ENCODE data around the gene SLC26A6.

SLC26A6 gene

GRCh38 chr3:48593337-48593736 lies 41.9 kb downstream of the SLC26A6 start:
- no peaks in the 10 kb centered on the region for H3K9me3 ChIP-seq (replicated peaks; ENCODE audit: low read length)
- H3K4me1 ChIP-seq (ENCODE audit: control insufficient read depth, insufficient read depth, low read length) = peaks cover 36% of the 10 kb centered on the region
- H3K9ac ChIP-seq (ENCODE audit: low read depth, low read length) = no peak overlapping the region
- H3K36me3 ChIP-seq (ENCODE audit: insufficient read depth, low read length) = peaks cover 20% of the 10 kb centered on the region
- H3K27me3 ChIP-seq (ENCODE audit: control insufficient read depth, insufficient read depth, low read length) = no peaks in the 10 kb centered on the region
- no peak overlapping the region for H3K4me3 ChIP-seq (ENCODE audit: low read length)
- no peak overlapping the region for H3K4me2 ChIP-seq (ENCODE audit: low read length)

GRCh38 chr3:48592519-48593087 lies 42.7 kb downstream of the SLC26A6 start:
- no peak overlapping the region for H3K4me2 ChIP-seq (ENCODE audit: low read length)
- H3K9ac ChIP-seq (ENCODE audit: low read depth, low read length) = no peak overlapping the region
- H3K27me3 ChIP-seq (ENCODE audit: control insufficient read depth, insufficient read depth, low read length) = no peaks in the 10 kb centered on the region
- H3K4me1 ChIP-seq (ENCODE audit: control insufficient read depth, insufficient read depth, low read length) = peaks cover 28% of the 10 kb centered on the region
- H3K4me3 ChIP-seq (ENCODE audit: low read length) = no peak overlapping the region
- no peaks in the 10 kb centered on the region for H3K9me3 ChIP-seq (replicated peaks; ENCODE audit: low read length)
- peaks cover 13% of the 10 kb centered on the region for H3K36me3 ChIP-seq (ENCODE audit: insufficient read depth, low read length)

- Histone ChIP-seq H3K4me2 (ENCODE audit: low read length) (no peak overlapping the region), H3K27me3 (ENCODE audit: control insufficient read depth, insufficient read depth, low read length) (no peaks in the 10 kb centered on the region), H3K36me3 (ENCODE audit: insufficient read depth, low read length) (peaks cover 7% of the 10 kb centered on the region), H3K9me3 (replicated peaks; ENCODE audit: low read length) (no peaks in the 10 kb centered on the region), H3K4me1 (ENCODE audit: control insufficient read depth, insufficient read depth, low read length) (peaks cover 27% of the 10 kb centered on the region), H3K9ac (ENCODE audit: low read depth, low read length) (no peak overlapping the region), H3K4me3 (ENCODE audit: low read length) (no peak overlapping the region)
These were observed 43.3 kb downstream of the SLC26A6 start for GRCh38 chr3:48591886-48592518.

- Histone ChIP-seq H3K27me3 (ENCODE audit: control insufficient read depth, insufficient read depth, low read length) (no peaks in the 10 kb centered on the region), H3K36me3 (ENCODE audit: insufficient read depth, low read length) (peaks cover 8% of the 10 kb centered on the region), H3K9me3 (replicated peaks; ENCODE audit: low read length) (no peaks in the 10 kb centered on the region), H3K9ac (ENCODE audit: low read depth, low read length) (no peak overlapping the region), H3K4me1 (ENCODE audit: control insufficient read depth, insufficient read depth, low read length) (peaks cover 24% of the 10 kb centered on the region), H3K4me3 (ENCODE audit: low read length) (no peak overlapping the region), H3K4me2 (ENCODE audit: low read length) (no peak overlapping the region)
These were observed 43.8 kb downstream of the SLC26A6 start for GRCh38 chr3:48591436-48591835.

- H3K27me3 ChIP-seq (ENCODE audit: control insufficient read depth, insufficient read depth, low read length) = no peaks in the 10 kb centered on the region
- peaks cover 13% of the 10 kb centered on the region for H3K36me3 ChIP-seq (ENCODE audit: insufficient read depth, low read length)
- no peak overlapping the region for H3K4me3 ChIP-seq (ENCODE audit: low read length)
- no peak overlapping the region for H3K4me2 ChIP-seq (ENCODE audit: low read length)
- H3K4me1 ChIP-seq (ENCODE audit: control insufficient read depth, insufficient read depth, low read length) = no peaks in the 10 kb centered on the region
- H3K9me3 ChIP-seq (replicated peaks; ENCODE audit: low read length) = no peaks in the 10 kb centered on the region
- no peak overlapping the region for H3K9ac ChIP-seq (ENCODE audit: low read depth, low read length)
These were observed 47.0 kb downstream of the SLC26A6 start for GRCh38 chr3:48588230-48588629.

- no peak overlapping the region for H3K9ac ChIP-seq (ENCODE audit: low read depth, low read length)
- no peaks in the 10 kb centered on the region for H3K9me3 ChIP-seq (replicated peaks; ENCODE audit: low read length)
- no peaks in the 10 kb centered on the region for H3K27me3 ChIP-seq (ENCODE audit: control insufficient read depth, insufficient read depth, low read length)
- no peak overlapping the region for H3K4me3 ChIP-seq (ENCODE audit: low read length)
- H3K4me1 ChIP-seq (ENCODE audit: control insufficient read depth, insufficient read depth, low read length) = no peaks in the 10 kb centered on the region
- peaks cover 12% of the 10 kb centered on the region for H3K36me3 ChIP-seq (ENCODE audit: insufficient read depth, low read length)
- no peak overlapping the region for H3K4me2 ChIP-seq (ENCODE audit: low read length)
These were observed 47.6 kb downstream of the SLC26A6 start for GRCh38 chr3:48587686-48588085.

- H3K9ac ChIP-seq (ENCODE audit: low read depth, low read length) = no peak overlapping the region
These were observed 49.9 kb downstream of the SLC26A6 start for GRCh38 chr3:48585411-48585810.

GRCh38 chr3:48584836-48585235 lies 50.4 kb downstream of the SLC26A6 start:
- H3K4me1 ChIP-seq (ENCODE audit: control insufficient read depth, insufficient read depth, low read length) = no peaks in the 10 kb centered on the region
- H3K9ac ChIP-seq (ENCODE audit: low read depth, low read length) = no peak overlapping the region
- no peaks in the 10 kb centered on the region for H3K27me3 ChIP-seq (ENCODE audit: control insufficient read depth, insufficient read depth, low read length)
- no peaks in the 10 kb centered on the region for H3K9me3 ChIP-seq (replicated peaks; ENCODE audit: low read length)
- H3K4me3 ChIP-seq (ENCODE audit: low read length) = no peak overlapping the region
- no peak overlapping the region for H3K4me2 ChIP-seq (ENCODE audit: low read length)
- peaks cover 16% of the 10 kb centered on the region for H3K36me3 ChIP-seq (ENCODE audit: insufficient read depth, low read length)

More at GRCh38 chr3:48585411-48585810, 49.9 kb downstream of the SLC26A6 start:
- Histone ChIP-seq H3K36me3 (ENCODE audit: insufficient read depth, low read length) (peaks cover 16% of the 10 kb centered on the region), H3K4me2 (ENCODE audit: low read length) (no peak overlapping the region), H3K4me3 (ENCODE audit: low read length) (no peak overlapping the region), H3K4me1 (ENCODE audit: control insufficient read depth, insufficient read depth, low read length) (no peaks in the 10 kb centered on the region), H3K9me3 (replicated peaks; ENCODE audit: low read length) (no peaks in the 10 kb centered on the region), H3K27me3 (ENCODE audit: control insufficient read depth, insufficient read depth, low read length) (no peaks in the 10 kb centered on the region)

GRCh38 chr3:48581621-48582481 lies 53.4 kb downstream of the SLC26A6 start:
- no peak overlapping the region for H3K4me3 ChIP-seq (ENCODE audit: low read length)
- no peaks in the 10 kb centered on the region for H3K27me3 ChIP-seq (ENCODE audit: control insufficient read depth, insufficient read depth, low read length)
- no peak overlapping the region for H3K9ac ChIP-seq (ENCODE audit: low read depth, low read length)
- H3K9me3 ChIP-seq (replicated peaks; ENCODE audit: low read length) = no peaks in the 10 kb centered on the region
- H3K36me3 ChIP-seq (ENCODE audit: insufficient read depth, low read length) = peaks cover 20% of the 10 kb centered on the region
- no peaks in the 10 kb centered on the region for H3K4me1 ChIP-seq (ENCODE audit: control insufficient read depth, insufficient read depth, low read length)
- no peak overlapping the region for H3K4me2 ChIP-seq (ENCODE audit: low read length)

GRCh38 chr3:48576647-48577046 lies 58.6 kb downstream of the SLC26A6 start:
- Histone ChIP-seq H3K36me3 (ENCODE audit: insufficient read depth, low read length) (peaks cover 15% of the 10 kb centered on the region), H3K9ac (ENCODE audit: low read depth, low read length) (no peak overlapping the region), H3K9me3 (replicated peaks; ENCODE audit: low read length) (no peaks in the 10 kb centered on the region), H3K4me1 (ENCODE audit: control insufficient read depth, insufficient read depth, low read length) (no peaks in the 10 kb centered on the region), H3K4me3 (ENCODE audit: low read length) (no peak overlapping the region), H3K4me2 (ENCODE audit: low read length) (no peak overlapping the region), H3K27me3 (ENCODE audit: control insufficient read depth, insufficient read depth, low read length) (no peaks in the 10 kb centered on the region)
